ENCODE measurements around the gene SAMD11. TPM values are rescaled to one million over a fixed set of nuclear protein-coding genes. Genes with fewer than 3 reads are reported as not detected.
"Not testable (repeated sequence)": the region's sequence is repeated elsewhere in the genome, so short reads cannot be mapped to it uniquely, and the experiment has no call there.

Gene SAMD11
- total RNA-seq, 1 experiment from 2014 or later = 32.7 TPM

- Histone ChIP-seq H3K4me3 (no peak overlapping the region), H3K36me3 (no peaks in the 10 kb centered on the region), H3K9me3 (no peaks in the 10 kb centered on the region), H3K27me3 (no peaks in the 10 kb centered on the region)
- no peak for DNase-seq
Measured at GRCh38 chr1:980602-981395, 57.1 kb downstream of the SAMD11 start.

GRCh38 chr1:981491-981954 lies 57.8 kb downstream of the SAMD11 start:
- H3K9me3 ChIP-seq = no peaks in the 10 kb centered on the region
- H3K27me3 ChIP-seq = no peaks in the 10 kb centered on the region
- no peak overlapping the region for H3K4me3 ChIP-seq
- DNase-seq = no peak
- H3K36me3 ChIP-seq = no peaks in the 10 kb centered on the region

GRCh38 chr1:981955-982558 lies 58.3 kb downstream of the SAMD11 start, which contains the start of gene PERM1:
TSS of gene PERM1 (minus strand) at chr1:982093. CDS start at chr1:981029, 1,064 bp downstream.
- Histone ChIP-seq H3K27me3 (no peaks in the 10 kb centered on the region), H3K9me3 (no peaks in the 10 kb centered on the region), H3K36me3 (no peaks in the 10 kb centered on the region), H3K4me3 (no peak within 1 kb of the TSS)
- DNase-seq = no peak

GRCh38 chr1:982765-983436 lies 59.2 kb downstream of the SAMD11 start:
- no peak overlapping the region for H3K4me3 ChIP-seq
- no peak for DNase-seq
- no peaks in the 10 kb centered on the region for H3K36me3 ChIP-seq
- H3K27me3 ChIP-seq = no peaks in the 10 kb centered on the region
- H3K9me3 ChIP-seq = no peaks in the 10 kb centered on the region

GRCh38 chr1:983798-984475 lies 60.2 kb downstream of the SAMD11 start:
- no peak overlapping the region; the same call in 1 of the 2 replicates for H3K4me3 ChIP-seq
- H3K27me3 ChIP-seq = no peaks in the 10 kb centered on the region
- no peaks in the 10 kb centered on the region for H3K9me3 ChIP-seq
- no peaks in the 10 kb centered on the region for H3K36me3 ChIP-seq
- DNase-seq = peak; percentile 41

- no peak for DNase-seq
- no peak overlapping the region; the same call in 1 of the 2 replicates for H3K4me3 ChIP-seq
- no peaks in the 10 kb centered on the region for H3K9me3 ChIP-seq
- no peaks in the 10 kb centered on the region for H3K36me3 ChIP-seq
- no peaks in the 10 kb centered on the region for H3K27me3 ChIP-seq
Measured at GRCh38 chr1:984476-984814, 60.7 kb downstream of the SAMD11 start.

GRCh38 chr1:985126-985525 lies 61.4 kb downstream of the SAMD11 start:
- no peak for DNase-seq
- no peaks in the 10 kb centered on the region for H3K36me3 ChIP-seq
- H3K4me3 ChIP-seq = no peak overlapping the region
- H3K27me3 ChIP-seq = no peaks in the 10 kb centered on the region
- no peaks in the 10 kb centered on the region for H3K9me3 ChIP-seq

GRCh38 chr1:988061-988460 lies 64.3 kb downstream of the SAMD11 start:
- not testable (repeated sequence) for H3K36me3 ChIP-seq, H3K9me3 ChIP-seq, H3K4me3 ChIP-seq, H3K27me3 ChIP-seq
- peak; percentile 34 for DNase-seq

- H3K36me3 ChIP-seq, DNase-seq, H3K27me3 ChIP-seq, H3K9me3 ChIP-seq, H3K4me3 ChIP-seq: not testable (repeated sequence)
Measured at GRCh38 chr1:991275-991674, 67.6 kb downstream of the SAMD11 start.

GRCh38 chr1:991895-992294 lies 68.2 kb downstream of the SAMD11 start:
- no peak for DNase-seq
- H3K27me3 ChIP-seq = no peaks in the 10 kb centered on the region

GRCh38 chr1:992362-992761 lies 68.6 kb downstream of the SAMD11 start:
- H3K36me3 ChIP-seq = no peaks in the 10 kb centered on the region
- no peak overlapping the region for H3K4me3 ChIP-seq
- no peaks in the 10 kb centered on the region for H3K9me3 ChIP-seq
- no peak for DNase-seq
- no peaks in the 10 kb centered on the region for H3K27me3 ChIP-seq

More at GRCh38 chr1:991895-992294, 68.2 kb downstream of the SAMD11 start:
- Histone ChIP-seq H3K36me3 (no peaks in the 10 kb centered on the region), H3K4me3 (no peak overlapping the region), H3K9me3 (no peaks in the 10 kb centered on the region)

GRCh38 chr1:993379-993995 lies 69.8 kb downstream of the SAMD11 start:
- DNase-seq = no peak
- Histone ChIP-seq H3K27me3 (no peaks in the 10 kb centered on the region), H3K36me3 (no peaks in the 10 kb centered on the region), H3K4me3 (no peak overlapping the region), H3K9me3 (no peaks in the 10 kb centered on the region)

Other genes starting within 250 kb of the SAMD11 start
- gene OR4F16, start 237.3 kb upstream of the SAMD11 start, total RNA-seq (2014; rRNA removed; shearing (Covaris generic); ENCODE audit: low replicate concordance) = not detected in 2 replicates
- 176 and 277 TPM in 2 replicates for gene NOC2L, start 35.3 kb downstream of the SAMD11 start, total RNA-seq (2014; rRNA removed; shearing (Covaris generic); ENCODE audit: low replicate concordance)
- 6.7 and 14.7 TPM in 2 replicates for gene KLHL17, start 36.7 kb downstream of the SAMD11 start, total RNA-seq (2014; rRNA removed; shearing (Covaris generic); ENCODE audit: low replicate concordance)
- gene PLEKHN1, start 42.6 kb downstream of the SAMD11 start, total RNA-seq (2014; rRNA removed; shearing (Covaris generic); ENCODE audit: low replicate concordance) = 0.56 TPM in 1 of 2 replicates, not detected in the other
- gene PERM1, start 58.2 kb downstream of the SAMD11 start, total RNA-seq (2014; rRNA removed; shearing (Covaris generic); ENCODE audit: low replicate concordance) = 0.13 TPM in 1 of 2 replicates, not detected in the other
- gene HES4, start 76.2 kb downstream of the SAMD11 start, total RNA-seq (2014; rRNA removed; shearing (Covaris generic); ENCODE audit: low replicate concordance) = 17.6 and 25.5 TPM in 2 replicates
- gene ISG15, start 89.6 kb downstream of the SAMD11 start, total RNA-seq (2014; rRNA removed; shearing (Covaris generic); ENCODE audit: low replicate concordance) = 68.0 and 98.4 TPM in 2 replicates
- gene AGRN, start 96.2 kb downstream of the SAMD11 start, total RNA-seq (2014; rRNA removed; shearing (Covaris generic); ENCODE audit: low replicate concordance) = 38.0 and 70.2 TPM in 2 replicates
- not detected in 2 replicates for gene RNF223, start 150.4 kb downstream of the SAMD11 start, total RNA-seq (2014; rRNA removed; shearing (Covaris generic); ENCODE audit: low replicate concordance)
- 7.3 and 18.2 TPM in 2 replicates for gene C1orf159, start 192.2 kb downstream of the SAMD11 start, total RNA-seq (2014; rRNA removed; shearing (Covaris generic); ENCODE audit: low replicate concordance)
- gene TTLL10, start 250.0 kb downstream of the SAMD11 start, total RNA-seq (2014; rRNA removed; shearing (Covaris generic); ENCODE audit: low replicate concordance) = not detected in 2 replicates

Measured in MG63 (cell line).